Activated CD8-positive, alpha-beta memory T cell treated with anti-CD3 and anti-CD28 coated beads, Interleukin-2, amount 50 U/mL, for 1 hour (primary cell): ENCODE results near the gene CCR5AS.
"Not testable (repeated sequence)": the region's sequence is repeated elsewhere in the genome, so short reads cannot be mapped to it uniquely, and the experiment has no call there.

Experiments
- DNase-seq: peaks from one replicate; pipeline ENCODE4 v3.0.0-alpha.2; 2020; ENCODE audit errors: extremely low read depth

CCR5AS gene

GRCh38 chr3:46405301-46406019 is 1.4 kb downstream of the CCR5AS start:
- DNase-seq: no peak

DNA sequence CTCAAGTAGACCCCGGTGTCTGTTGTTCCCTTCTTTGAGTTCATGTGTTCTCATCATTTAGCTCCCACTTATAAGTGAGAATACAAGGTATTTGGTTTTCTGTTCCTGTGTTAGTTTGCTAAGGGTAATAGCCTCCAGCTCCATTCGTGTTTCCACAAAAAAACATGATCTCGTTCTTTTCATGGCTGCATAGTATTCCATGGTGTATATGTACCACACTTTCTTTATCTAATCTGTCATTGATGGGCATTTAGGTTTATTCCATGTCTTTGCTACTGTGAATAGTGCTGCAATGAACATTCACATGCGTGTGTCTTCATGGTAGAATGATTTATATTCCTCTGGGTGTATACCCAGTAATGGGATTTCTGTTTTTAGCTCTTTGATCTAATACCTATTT is 4.0 kb downstream of the CCR5AS start:
- not testable (repeated sequence) for DNase-seq

DNA sequence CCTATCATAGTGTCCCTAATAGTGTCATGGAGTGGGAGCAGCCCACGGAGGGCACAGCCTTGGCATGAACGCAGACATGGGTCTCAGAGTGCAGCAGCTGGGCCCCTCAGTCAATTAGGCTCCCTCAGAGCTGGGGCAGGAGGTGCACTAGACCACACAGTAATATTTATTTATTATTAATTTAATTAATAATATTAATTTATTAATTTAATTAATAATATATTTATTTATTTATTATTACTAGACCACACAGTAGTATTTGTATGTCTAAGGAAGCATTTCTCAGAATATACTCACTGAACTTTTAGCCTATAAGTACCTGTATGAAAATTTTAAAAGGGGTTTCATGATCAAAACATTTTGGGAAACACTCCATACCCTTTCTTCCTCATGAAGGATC is 5.3 kb downstream of the CCR5AS start:
- DNase-seq: no peak

GRCh38 chr3:46400846-46401245 is 6.0 kb downstream of the CCR5AS start:
- no peak for DNase-seq

DNA sequence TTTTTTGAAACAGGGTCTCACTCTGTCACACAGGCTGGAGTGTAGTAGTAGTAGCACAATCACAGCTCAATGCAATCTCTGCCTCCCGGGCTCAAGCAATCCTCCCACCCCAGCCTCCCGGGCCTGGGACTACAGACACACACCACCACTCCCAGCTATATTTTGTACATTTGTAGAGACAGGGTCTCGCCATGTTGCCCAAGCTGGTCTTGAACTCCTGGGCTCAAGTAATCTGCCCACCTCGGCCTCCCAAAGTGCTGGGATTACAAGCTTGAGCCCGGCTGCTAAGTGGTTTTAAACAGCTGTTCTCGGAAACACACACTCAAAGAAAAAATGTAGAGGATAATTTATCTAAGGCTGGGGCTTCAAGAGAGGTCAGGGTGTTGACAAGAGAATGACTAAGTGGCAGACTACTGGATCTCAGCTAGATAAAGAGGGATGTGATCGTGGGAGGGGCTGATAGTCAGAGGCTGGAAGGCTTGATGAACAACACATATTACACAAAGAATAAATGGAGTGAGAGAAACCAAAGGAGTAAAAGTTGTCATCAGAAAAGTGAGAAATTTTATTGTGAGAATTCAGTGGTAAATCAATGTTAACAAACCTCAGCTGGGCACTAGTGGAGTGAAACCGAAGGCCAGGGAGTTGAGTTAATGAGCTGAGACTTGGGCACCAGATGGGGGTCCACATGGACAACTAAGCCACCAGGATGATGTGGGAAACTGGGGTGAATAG is 6.7 kb downstream of the CCR5AS start:
- DNase-seq: no peak

DNA sequence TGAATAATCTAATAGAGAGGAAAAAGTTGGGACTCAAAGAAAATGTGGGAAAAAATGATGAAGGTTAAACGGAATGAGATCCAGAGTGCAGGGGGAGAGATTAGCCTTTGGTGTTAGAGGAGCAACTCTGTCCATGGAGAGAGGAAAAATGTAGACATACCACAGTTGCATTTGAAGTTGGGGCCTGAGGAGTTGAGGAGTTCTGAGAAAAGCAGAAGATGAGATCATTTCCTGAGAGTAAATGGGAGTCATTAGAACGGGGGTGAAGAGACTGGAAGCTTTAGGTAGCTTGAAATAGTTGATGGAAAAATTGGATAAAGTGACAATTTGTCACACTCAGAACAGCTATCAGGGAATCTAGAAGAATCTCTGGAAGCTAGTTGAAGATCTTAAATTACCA is 7.3 kb downstream of the CCR5AS start:
- DNase-seq: no peak

DNA sequence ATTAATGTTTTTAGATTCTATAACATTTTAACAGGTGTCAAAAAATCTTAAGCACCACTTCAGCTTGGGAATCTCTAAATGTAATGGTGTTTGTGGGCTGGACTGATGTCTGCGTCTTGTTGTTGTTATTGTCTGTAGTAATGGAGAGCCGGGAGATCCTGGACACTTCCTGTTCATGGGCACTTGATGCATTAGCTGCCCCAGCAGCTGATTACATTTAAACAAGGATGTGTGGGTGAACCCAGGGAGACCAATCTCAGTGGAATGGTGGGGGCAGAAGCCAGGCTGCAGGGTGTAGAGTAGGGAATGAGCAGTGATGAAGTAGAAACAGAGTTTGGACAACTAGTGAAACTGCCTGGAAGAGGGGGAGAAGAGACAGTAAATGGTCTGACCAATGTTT is 7.8 kb downstream of the CCR5AS start:
- DNase-seq: no peak

- DNase-seq: no peak
Observed at GRCh38 chr3:46398186-46398955, 8.5 kb downstream of the CCR5AS start.

DNA sequence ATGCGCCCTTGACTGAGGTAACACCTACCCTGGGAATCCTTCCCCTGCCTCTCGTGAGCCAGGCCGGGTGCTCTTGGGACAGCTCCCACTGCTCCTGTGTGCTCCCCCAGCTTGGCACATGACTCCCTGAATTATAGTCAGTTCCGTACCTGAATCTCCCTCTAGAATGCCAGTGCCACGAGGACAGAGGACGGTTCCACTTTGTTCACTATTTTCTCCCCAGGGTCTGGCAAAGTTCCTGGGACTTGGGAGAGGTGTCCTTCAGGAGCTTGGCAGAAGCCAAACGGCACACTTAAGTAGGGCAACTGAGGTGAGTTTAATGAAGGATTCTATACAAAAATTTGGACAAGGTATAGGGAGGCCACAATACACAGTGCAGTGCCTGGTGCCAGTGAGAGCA is 9.8 kb downstream of the CCR5AS start:
- no peak for DNase-seq

- no peak for DNase-seq
Observed at GRCh38 chr3:46395766-46396530, 10.9 kb downstream of the CCR5AS start.

DNA sequence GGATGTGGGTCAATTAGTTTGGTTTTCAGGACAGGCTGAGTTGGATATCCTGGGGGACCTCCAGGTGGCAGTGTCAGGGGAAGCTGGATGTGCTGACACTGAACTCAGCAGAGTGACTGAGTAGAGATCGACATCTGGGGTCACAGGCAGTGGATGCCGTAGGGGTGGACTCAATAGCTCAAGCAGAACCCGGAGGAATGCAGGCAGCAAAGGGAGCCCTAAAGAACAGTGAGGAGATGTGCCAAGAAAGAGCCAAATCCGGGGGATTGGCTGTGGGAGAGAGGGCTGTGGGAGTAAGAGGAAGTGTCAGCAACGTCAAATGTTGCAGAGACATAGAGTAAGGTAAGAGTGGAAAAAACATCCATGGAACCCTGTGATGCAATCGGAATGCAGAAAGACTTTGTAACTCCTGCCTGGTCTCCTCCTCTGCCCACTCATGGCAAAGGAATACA is 11.6 kb downstream of the CCR5AS start:
- no peak for DNase-seq

- DNase-seq: no peak
Observed at GRCh38 chr3:46393554-46394434, 13.1 kb downstream of the CCR5AS start.

DNA sequence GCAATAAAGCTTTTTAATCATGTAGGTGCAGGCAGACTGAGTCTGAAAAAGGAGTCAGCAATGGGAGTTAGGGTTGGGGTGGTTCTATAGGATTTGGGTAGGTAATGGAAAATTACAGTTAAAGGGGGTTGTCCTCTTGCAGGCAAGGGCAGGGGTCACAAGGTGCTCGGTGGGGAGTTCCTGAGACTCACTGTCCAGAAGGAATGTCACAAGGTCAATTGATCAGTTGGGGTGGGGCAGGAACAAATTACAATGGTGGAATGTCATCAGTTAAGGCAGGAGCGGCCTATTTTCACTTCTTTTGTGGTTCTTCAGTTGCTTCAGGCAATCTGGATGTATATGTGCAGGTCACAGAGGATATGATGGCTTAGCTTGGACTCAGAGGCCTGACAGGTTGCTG is 13.9 kb downstream of the CCR5AS start:
- no peak for DNase-seq

DNA sequence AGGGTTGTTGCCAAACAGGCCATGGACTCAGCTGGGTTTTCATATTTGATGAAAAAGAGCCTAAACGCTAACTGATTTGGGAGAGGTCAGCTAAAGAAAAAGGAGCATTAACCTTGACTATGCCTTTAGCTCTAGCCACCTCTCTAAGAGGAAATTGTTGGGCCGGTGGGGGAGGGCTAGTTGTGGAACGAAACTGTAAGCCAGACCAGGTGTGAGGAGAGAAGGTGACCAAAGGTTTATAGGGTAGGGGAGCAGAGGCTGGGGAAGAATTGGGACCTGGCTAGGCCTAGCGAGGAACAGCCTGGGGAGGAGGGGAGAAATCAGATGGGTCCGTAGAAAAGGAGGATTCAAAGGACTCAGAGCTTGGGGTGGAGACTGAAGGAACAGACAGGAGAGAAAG is 15.3 kb downstream of the CCR5AS start:
- DNase-seq: not testable (repeated sequence)

GRCh38 chr3:46389306-46389705 is 17.6 kb downstream of the CCR5AS start:
- no peak for DNase-seq

DNA sequence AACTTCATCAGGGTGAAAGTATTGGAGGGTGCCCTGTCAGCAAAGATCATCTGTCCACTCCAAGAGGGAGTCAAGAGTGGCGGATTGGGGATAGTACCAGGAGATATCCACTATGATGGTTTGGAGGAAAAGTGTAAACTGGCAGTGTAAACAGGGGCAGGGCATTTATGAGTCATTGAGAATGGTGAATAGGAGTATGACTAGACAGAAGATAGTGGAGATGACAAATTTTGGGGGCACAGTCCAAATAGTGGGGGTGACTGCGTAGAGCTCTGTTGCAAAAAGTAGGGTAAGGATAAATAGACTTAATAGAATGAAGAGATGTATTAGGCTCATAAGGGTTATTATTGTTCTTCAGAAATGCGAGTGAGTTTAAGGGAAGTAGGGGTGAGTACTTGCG is 18.0 kb downstream of the CCR5AS start:
- DNase-seq: not testable (repeated sequence)

DNA sequence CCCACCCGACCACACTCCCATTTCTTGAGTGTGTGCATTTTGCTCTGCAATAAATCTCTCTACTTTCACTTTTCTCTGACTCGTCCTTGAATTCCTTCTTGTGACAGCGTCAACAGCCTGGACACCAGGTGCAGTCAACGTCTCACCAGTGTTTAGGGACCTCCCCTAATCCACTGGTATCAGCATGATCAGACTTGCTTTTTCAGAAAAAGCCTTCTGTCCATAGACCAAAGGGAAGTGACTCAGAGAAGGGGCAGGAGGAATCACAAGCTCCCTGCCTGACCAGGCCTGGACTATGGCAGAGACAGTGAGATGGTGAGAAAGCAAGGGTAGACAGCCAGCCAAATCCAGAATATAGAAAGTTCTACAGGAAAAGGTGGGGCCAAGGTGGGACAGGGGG is 20.7 kb downstream of the CCR5AS start:
- DNase-seq: no peak

GRCh38 chr3:46383951-46384330 is 22.9 kb downstream of the CCR5AS start:
- DNase-seq: no peak

GRCh38 chr3:46383211-46383950 is 23.5 kb downstream of the CCR5AS start:
- DNase-seq: no peak

DNA sequence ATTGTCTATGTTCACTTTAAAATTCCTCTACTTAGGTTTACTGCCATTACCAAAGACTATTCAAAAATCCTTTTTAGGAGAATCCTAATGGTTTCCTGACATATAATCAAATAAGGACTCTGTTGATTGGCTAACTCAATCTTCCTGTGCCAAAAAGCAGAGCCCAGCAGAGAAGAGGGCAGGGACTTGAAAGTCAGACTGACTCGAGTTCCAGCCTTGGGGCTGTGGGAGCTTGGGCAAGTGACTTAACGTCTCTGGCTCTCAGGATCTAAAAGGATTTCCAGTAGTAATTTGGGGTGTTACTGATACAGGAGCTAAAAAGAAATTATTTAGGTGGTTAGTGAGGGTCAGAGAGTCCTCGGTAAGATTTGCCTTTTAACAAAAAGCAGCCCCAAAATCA is 25.2 kb downstream of the CCR5AS start:
- no peak for DNase-seq
